Kidney glomerular epithelial cell (primary cell): Measurements from ENCODE around the gene WDR18.

Experiments used
- DNase-seq: peaks from one replicate; lab custom pipeline; 2025; lab: John Stamatoyannopoulos, UW

WDR18 gene

DNA sequence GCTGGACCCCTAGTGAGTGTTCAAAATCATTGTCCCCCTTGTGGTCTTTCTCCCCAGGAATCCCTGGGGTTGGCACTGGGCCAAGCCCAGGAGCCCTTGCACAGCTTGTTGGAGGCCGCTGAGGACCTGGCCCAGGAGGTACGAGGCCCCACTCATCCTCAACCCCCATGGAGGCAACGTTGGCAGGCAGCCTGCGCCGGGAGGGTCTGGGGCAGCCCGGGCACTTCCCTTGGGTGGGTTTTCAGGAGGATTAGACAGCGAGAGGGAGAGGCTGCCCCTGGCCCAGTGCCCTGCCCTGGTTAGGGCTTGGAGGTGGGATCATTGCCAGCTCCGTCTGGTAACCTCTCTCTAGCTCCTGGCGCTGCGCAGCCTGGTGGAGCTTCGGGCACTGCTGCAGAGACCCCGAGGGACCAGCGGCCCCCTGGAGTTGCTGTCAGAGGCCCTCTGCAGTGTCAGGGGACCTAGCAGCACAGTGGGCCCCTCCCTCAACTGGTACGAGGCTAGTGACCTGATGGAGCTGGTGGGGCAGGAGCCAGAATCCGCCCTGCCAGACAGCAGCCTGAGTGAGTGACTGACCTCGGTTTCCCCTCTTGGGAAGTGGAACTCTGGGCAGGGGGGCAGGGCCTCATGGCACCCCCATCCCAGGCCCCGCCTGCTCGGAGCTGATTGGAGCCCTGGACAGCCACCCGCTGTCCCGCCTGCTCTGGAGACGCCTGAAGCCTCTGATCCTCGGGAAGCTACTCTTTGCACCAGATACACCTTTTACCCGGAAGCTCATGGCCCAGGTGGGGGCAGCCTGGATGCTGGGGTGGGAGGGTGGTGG is 58.8 kb downstream of the WDR18 start:
- no peak for DNase-seq
